ENCODE results near the gene PLCZ1. TPM values are rescaled to one million over a fixed set of nuclear protein-coding genes. Genes with fewer than 3 reads are reported as not detected.

Gene PLCZ1
- total and polyA plus RNA-seq, 2 donors (not counting 1 experiment from before 2014, with no cell fraction given): not detected

DNA sequence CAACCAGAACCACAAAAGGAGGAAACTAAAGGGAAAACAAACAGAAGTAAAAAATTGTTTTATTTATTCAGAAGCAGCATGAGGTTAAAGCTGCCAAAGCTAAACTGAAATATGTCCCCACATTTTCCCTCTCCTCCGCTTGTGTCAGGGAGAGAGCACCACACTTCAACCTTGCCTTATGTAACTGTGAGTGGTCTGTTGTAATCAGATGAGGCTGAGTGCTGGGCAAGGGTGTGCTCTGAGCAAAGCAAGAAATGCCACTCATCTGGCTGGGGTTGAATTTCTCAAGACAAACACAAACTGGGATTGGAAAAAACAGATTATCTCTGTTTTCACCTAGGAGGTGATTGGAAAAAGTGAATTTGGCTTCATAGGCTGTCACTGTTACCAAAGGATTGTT, 12.3 kb upstream of the PLCZ1 start:
- H3K4me1 ChIP-seq (ENCODE audit: control insufficient read depth, extremely low read depth, insufficient read depth, low read length): peaks cover 9% of the 10 kb centered on the region
- no peak overlapping the region for H2AFZ ChIP-seq (ENCODE audit: low read length)
- H4K20me1 ChIP-seq (ENCODE audit: control insufficient read depth, extremely low read depth, insufficient read depth, low read length): no peaks in the 10 kb centered on the region
- no peaks in the 10 kb centered on the region for H3K79me2 ChIP-seq (ENCODE audit: control insufficient read depth, insufficient read depth, low read length)
- H3K27me3 ChIP-seq (ENCODE audit: control insufficient read depth, insufficient read depth, low read length): no peaks in the 10 kb centered on the region
- TF ChIP-seq, protein P1, sequence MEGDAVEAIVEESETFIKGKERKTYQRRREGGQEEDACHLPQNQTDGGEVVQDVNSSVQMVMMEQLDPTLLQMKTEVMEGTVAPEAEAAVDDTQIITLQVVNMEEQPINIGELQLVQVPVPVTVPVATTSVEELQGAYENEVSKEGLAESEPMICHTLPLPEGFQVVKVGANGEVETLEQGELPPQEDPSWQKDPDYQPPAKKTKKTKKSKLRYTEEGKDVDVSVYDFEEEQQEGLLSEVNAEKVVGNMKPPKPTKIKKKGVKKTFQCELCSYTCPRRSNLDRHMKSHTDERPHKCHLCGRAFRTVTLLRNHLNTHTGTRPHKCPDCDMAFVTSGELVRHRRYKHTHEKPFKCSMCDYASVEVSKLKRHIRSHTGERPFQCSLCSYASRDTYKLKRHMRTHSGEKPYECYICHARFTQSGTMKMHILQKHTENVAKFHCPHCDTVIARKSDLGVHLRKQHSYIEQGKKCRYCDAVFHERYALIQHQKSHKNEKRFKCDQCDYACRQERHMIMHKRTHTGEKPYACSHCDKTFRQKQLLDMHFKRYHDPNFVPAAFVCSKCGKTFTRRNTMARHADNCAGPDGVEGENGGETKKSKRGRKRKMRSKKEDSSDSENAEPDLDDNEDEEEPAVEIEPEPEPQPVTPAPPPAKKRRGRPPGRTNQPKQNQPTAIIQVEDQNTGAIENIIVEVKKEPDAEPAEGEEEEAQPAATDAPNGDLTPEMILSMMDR (conservative IDR thresholded peaks at IDR 0.05 in 1 of 2, IDR thresholded peaks at IDR 0.05 in 1 of 2; ENCODE audit: low read depth in 1 of 2, low read length in 2 of 2): no peak
- TF ChIP-seq EZH2 (IDR thresholded peaks at IDR 0.05; ENCODE audit: low read length, missing control alignments): no peak
- H3K4me2 ChIP-seq (ENCODE audit: extremely low read depth, insufficient read depth, low read length): no peak overlapping the region
- no peak overlapping the region for H3K9ac ChIP-seq (ENCODE audit: insufficient read depth, low read length)
- no peaks in the 10 kb centered on the region for H3K36me3 ChIP-seq (ENCODE audit: control insufficient read depth, insufficient read depth, low read length)
- H3K4me3 ChIP-seq (replicated peaks in 1 of 4; ENCODE audit: control extremely low read depth in 1 of 4, insufficient read depth in 1 of 4, low read depth in 3 of 4, low read length in 4 of 4): no peak overlapping the region
- no peaks in the 10 kb centered on the region for H3K9me3 ChIP-seq (ENCODE audit: control insufficient read depth, insufficient read depth, low read depth, low read length)
- no peak overlapping the region for H3K27ac ChIP-seq (ENCODE audit: insufficient read depth, low read length)
- DNase-seq (ENCODE audit: low read depth in 2 of 2): peak; percentile 23 to 48

DNA sequence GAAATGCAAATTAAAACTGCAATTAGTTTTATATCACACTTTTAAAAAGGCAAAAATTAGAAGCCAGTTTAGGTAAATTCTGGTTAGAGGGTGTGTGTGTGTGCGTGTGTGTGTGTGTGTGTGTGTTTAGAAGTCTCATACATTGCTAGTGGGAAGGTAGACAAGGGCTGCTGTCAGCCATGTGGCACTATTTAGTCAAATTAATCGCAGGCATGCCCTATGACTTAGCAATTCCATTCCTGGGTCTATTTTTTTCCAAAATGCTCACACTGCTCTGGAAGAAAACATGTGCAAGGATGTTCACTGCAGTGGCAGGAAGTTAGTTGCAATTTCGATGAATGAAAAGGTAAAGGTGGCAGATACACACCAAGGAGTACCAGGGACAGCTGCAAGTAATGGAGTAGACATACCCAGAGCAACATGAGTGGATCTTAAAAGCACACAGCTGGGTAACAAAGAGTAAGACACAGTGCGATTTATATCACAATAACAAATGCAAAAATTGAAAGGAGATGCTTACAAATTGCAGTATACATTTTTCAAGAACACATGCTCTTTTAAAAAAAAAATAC, 11.7 kb upstream of the PLCZ1 start:
- Histone ChIP-seq H3K4me2 (ENCODE audit: extremely low read depth, insufficient read depth, low read length) (no peak overlapping the region), H3K27ac (ENCODE audit: insufficient read depth, low read length) (no peak overlapping the region), H3K4me3 (replicated peaks in 1 of 4; ENCODE audit: control extremely low read depth in 1 of 4, insufficient read depth in 1 of 4, low read depth in 3 of 4, low read length in 4 of 4) (no peak overlapping the region), H3K79me2 (ENCODE audit: control insufficient read depth, insufficient read depth, low read length) (no peaks in the 10 kb centered on the region), H3K9ac (ENCODE audit: insufficient read depth, low read length) (no peak overlapping the region), H3K27me3 (ENCODE audit: control insufficient read depth, insufficient read depth, low read length) (no peaks in the 10 kb centered on the region), H3K4me1 (ENCODE audit: control insufficient read depth, extremely low read depth, insufficient read depth, low read length) (peaks cover 9% of the 10 kb centered on the region), H3K9me3 (ENCODE audit: control insufficient read depth, insufficient read depth, low read depth, low read length) (no peaks in the 10 kb centered on the region), H2AFZ (ENCODE audit: low read length) (no peak overlapping the region), H3K36me3 (ENCODE audit: control insufficient read depth, insufficient read depth, low read length) (no peaks in the 10 kb centered on the region), H4K20me1 (ENCODE audit: control insufficient read depth, extremely low read depth, insufficient read depth, low read length) (no peaks in the 10 kb centered on the region)
- DNase-seq (ENCODE audit: low read depth in 2 of 2): peak in 1 of 2 donors; percentile 11
- TF ChIP-seq, protein P1 (conservative IDR thresholded peaks at IDR 0.05 in 1 of 2, IDR thresholded peaks at IDR 0.05 in 1 of 2; ENCODE audit: low read depth in 1 of 2, low read length in 2 of 2): no peak
- TF ChIP-seq EZH2 (IDR thresholded peaks at IDR 0.05; ENCODE audit: low read length, missing control alignments): no peak

- peaks cover 4% of the 10 kb centered on the region for H3K4me1 ChIP-seq (ENCODE audit: control insufficient read depth, extremely low read depth, insufficient read depth, low read length)
- no peaks in the 10 kb centered on the region for H3K9me3 ChIP-seq (ENCODE audit: control insufficient read depth, insufficient read depth, low read depth, low read length)
- H3K9ac ChIP-seq (ENCODE audit: insufficient read depth, low read length): no peak overlapping the region
- no peaks in the 10 kb centered on the region for H3K79me2 ChIP-seq (ENCODE audit: control insufficient read depth, insufficient read depth, low read length)
- H2AFZ ChIP-seq (ENCODE audit: low read length): no peak overlapping the region
- H3K4me3 ChIP-seq (replicated peaks in 1 of 4; ENCODE audit: control extremely low read depth in 1 of 4, insufficient read depth in 1 of 4, low read depth in 3 of 4, low read length in 4 of 4): no peak overlapping the region
- no peaks in the 10 kb centered on the region for H3K27me3 ChIP-seq (ENCODE audit: control insufficient read depth, insufficient read depth, low read length)
- no peak for TF ChIP-seq EZH2 (IDR thresholded peaks at IDR 0.05; ENCODE audit: low read length, missing control alignments)
- TF ChIP-seq, protein P1 (conservative IDR thresholded peaks at IDR 0.05 in 1 of 2, IDR thresholded peaks at IDR 0.05 in 1 of 2; ENCODE audit: low read depth in 1 of 2, low read length in 2 of 2): no peak
- peak overlapping the region; percentile 18 for H3K27ac ChIP-seq (ENCODE audit: insufficient read depth, low read length)
- DNase-seq (ENCODE audit: low read depth in 2 of 2): peak; percentile 83 to 99
- H4K20me1 ChIP-seq (ENCODE audit: control insufficient read depth, extremely low read depth, insufficient read depth, low read length): no peaks in the 10 kb centered on the region
- H3K36me3 ChIP-seq (ENCODE audit: control insufficient read depth, insufficient read depth, low read length): no peaks in the 10 kb centered on the region
- H3K4me2 ChIP-seq (ENCODE audit: extremely low read depth, insufficient read depth, low read length): peak overlapping the region; percentile 34
Measured at GRCh38 chr12:18747895-18748294, 10.1 kb upstream of the PLCZ1 start.

All from fibroblast of lung (primary cell).